Esophagus muscularis mucosa (tissue), 4 donors: ENCODE results near the gene MARK3. TPM values are rescaled to one million over a fixed set of nuclear protein-coding genes. Genes with fewer than 3 reads are reported as not detected.

Experiments used
- DNase-seq: peaks from one replicate; pipeline ENCODE4 v3.0.0-alpha.2; 2017; ENCODE audit errors: extremely low spot score
- H3K27ac ChIP-seq, 4 donors: fragments of 200-600 bp; sonication (generic); replicated peaks in 1 of 4; 1 replicate in 3 of 4; 2 replicates in 1 of 4; pipeline ENCODE4 v1.5.1; 2016 to 2019; ENCODE audit warnings: mild to moderate bottlenecking in 1 of 4
- H3K27me3 ChIP-seq, 4 donors: fragments of 200-600 bp; sonication (generic); one replicate each; pipeline versions ENCODE4 v1.5.1 to v1.6.0; 2016 to 2019
- H3K36me3 ChIP-seq, 4 donors: fragments of 200-600 bp; sonication (generic); one replicate each; pipeline ENCODE4 v1.5.1; 2016 to 2019
- H3K4me1 ChIP-seq, 4 donors: fragments of 200-600 bp; sonication (generic); one replicate each; pipeline ENCODE4 v1.5.1; 2016 to 2019
- H3K4me3 ChIP-seq, 4 donors: fragments of 200-600 bp; sonication (generic); 1 replicate in 2 of 4; 2 replicates in 2 of 4; pipeline ENCODE4 v1.5.1; 2016 to 2019; ENCODE audit warnings: mild to moderate bottlenecking in 4 of 4, moderate library complexity in 1 of 4
- H3K9me3 ChIP-seq, 4 donors: fragments of 200-600 bp; sonication (generic); 1 replicate in 3 of 4; 2 replicates in 1 of 4; pipeline ENCODE4 v1.5.1; 2016 to 2019
- EP300 ChIP-seq: sonication (generic); formaldehyde crosslinking; IDR thresholded peaks from one replicate; pipeline ENCODE4 v1.6.1; 2017; ENCODE audit warnings: antibody characterized with exemption
- POLR2A ChIP-seq: fragments of 450-650 bp; IDR thresholded peaks from one replicate; pipeline ENCODE4 v1.6.1; 2017; ENCODE audit warnings: antibody characterized with exemption, moderate library complexity, mild to moderate bottlenecking, low read depth
- POLR2AphosphoS5 ChIP-seq, 2 donors: sonication (generic); formaldehyde crosslinking; IDR thresholded peaks; one replicate each; pipeline ENCODE4 v1.6.1; 2017; ENCODE audit warnings: antibody characterized with exemption in 2 of 2
- WGBS: methylation state at CpG from one replicate; pipeline ENCODE4 v1.1.5; 2018; 5-methylcytosine and 5-hydroxymethylcytosine counted together
- intact Hi-C: fragments of 100-400 bp; cut with DNase I; formaldehyde crosslinking; loops from one replicate; pipeline ENCODE4 v1.15.1; 2023
- total RNA-seq, 4 donors: library from RNA; depleted of rRNA; stranded (reverse); fragments of >200 nt; gene quantifications; one replicate each; pipeline versions ENCODE4 v1.1.0 to v1.2.1, GENCODE V29; 2016
- TF ChIP-seq, protein P1 (sequence below), 3 experiments: fragments of 200-600 bp in 2 of 3; fragments of 450-650 bp in 1 of 3; sonication (generic) in 2 of 3; IDR thresholded peaks; one replicate each; pipeline ENCODE4 v1.5.1; 2017 to 2019; ENCODE audit warnings: antibody characterized with exemption in 3 of 3, mild to moderate bottlenecking in 2 of 3, moderate library complexity in 1 of 3

MARK3 gene
- total RNA-seq, 4 donors from 2014 or later = 57.4 to 78.1 (median 68.1) TPM

DNA sequence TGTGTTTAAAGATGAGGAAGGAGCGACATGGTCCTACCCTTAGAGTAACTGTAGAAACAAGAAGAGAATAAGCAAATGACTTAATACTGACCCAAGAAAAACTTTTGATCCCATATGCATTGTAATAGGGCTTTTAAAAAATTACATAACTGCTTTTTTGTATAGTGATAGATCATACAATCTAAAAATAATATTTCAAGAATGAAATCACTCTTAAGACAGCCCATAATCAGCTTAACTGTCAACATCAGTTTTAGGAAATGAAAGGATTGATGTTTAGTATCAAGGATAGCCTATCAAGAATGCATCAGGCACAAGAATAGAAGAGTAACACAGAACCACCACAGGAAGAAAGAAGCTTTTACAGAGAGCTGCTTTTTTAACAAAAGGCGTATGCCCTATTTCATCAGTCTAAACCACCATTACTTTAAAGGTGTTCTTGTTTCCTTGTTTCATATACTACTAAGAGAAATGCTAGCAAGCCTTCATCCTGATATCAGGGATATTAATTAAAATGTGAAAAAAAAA, 64.5 kb downstream of the MARK3 start:
- Histone ChIP-seq H3K27me3 (no peaks in the 10 kb centered on the region), H3K27ac (no peak overlapping the region), H3K36me3 (peaks cover 0 to 20% (median 4%) of the 10 kb centered on the region in 4 donors), H3K4me3 (no peak overlapping the region), H3K4me1 (peaks cover 4 to 37% (median 22%) of the 10 kb centered on the region in 4 donors), H3K9me3 (no peaks in the 10 kb centered on the region)
- 81% methylated on average over 2 of the region's 2 CpGs for WGBS
- TF ChIP-seq POLR2AphosphoS5 (IDR thresholded peaks at IDR 0.05) = no peak
- no peak for TF ChIP-seq EP300
- DNase-seq = no peak
- intact Hi-C loops = no loop called here

- no peaks in the 10 kb centered on the region for H3K27me3 ChIP-seq
- H3K4me3 ChIP-seq = no peak overlapping the region
- H3K27ac ChIP-seq = no peak overlapping the region
- WGBS = 71% methylated on average over 2 of the region's 2 CpGs
- peaks cover 0 to 20% (median 4%) of the 10 kb centered on the region in 4 donors for H3K36me3 ChIP-seq
- peaks cover 4 to 30% (median 20%) of the 10 kb centered on the region in 4 donors for H3K4me1 ChIP-seq
- DNase-seq = no peak
- TF ChIP-seq POLR2A = no peak
- TF ChIP-seq, protein P1, sequence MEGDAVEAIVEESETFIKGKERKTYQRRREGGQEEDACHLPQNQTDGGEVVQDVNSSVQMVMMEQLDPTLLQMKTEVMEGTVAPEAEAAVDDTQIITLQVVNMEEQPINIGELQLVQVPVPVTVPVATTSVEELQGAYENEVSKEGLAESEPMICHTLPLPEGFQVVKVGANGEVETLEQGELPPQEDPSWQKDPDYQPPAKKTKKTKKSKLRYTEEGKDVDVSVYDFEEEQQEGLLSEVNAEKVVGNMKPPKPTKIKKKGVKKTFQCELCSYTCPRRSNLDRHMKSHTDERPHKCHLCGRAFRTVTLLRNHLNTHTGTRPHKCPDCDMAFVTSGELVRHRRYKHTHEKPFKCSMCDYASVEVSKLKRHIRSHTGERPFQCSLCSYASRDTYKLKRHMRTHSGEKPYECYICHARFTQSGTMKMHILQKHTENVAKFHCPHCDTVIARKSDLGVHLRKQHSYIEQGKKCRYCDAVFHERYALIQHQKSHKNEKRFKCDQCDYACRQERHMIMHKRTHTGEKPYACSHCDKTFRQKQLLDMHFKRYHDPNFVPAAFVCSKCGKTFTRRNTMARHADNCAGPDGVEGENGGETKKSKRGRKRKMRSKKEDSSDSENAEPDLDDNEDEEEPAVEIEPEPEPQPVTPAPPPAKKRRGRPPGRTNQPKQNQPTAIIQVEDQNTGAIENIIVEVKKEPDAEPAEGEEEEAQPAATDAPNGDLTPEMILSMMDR (IDR thresholded peaks at IDR 0.05) = no peak
- TF ChIP-seq POLR2AphosphoS5 (IDR thresholded peaks at IDR 0.05) = no peak
- no peak for TF ChIP-seq EP300
- no peaks in the 10 kb centered on the region for H3K9me3 ChIP-seq
- intact Hi-C loops = no loop called here
These were observed 65.2 kb downstream of the MARK3 start for GRCh38 chr14:103450416-103450815.

- no peaks in the 10 kb centered on the region for H3K27me3 ChIP-seq
- no peak for DNase-seq
- no peaks in the 10 kb centered on the region for H3K9me3 ChIP-seq
- TF ChIP-seq, protein P1 (IDR thresholded peaks at IDR 0.05) = no peak
- TF ChIP-seq POLR2A = no peak
- no peak for TF ChIP-seq EP300
- TF ChIP-seq POLR2AphosphoS5 (IDR thresholded peaks at IDR 0.05) = no peak
- no peak overlapping the region for H3K27ac ChIP-seq
- peaks cover 0 to 22% (median 4%) of the 10 kb centered on the region in 4 donors for H3K36me3 ChIP-seq
- peaks cover 0 to 28% (median 14%) of the 10 kb centered on the region in 4 donors for H3K4me1 ChIP-seq
- H3K4me3 ChIP-seq = no peak overlapping the region
- intact Hi-C loops = no loop called here
These were observed 66.2 kb downstream of the MARK3 start for GRCh38 chr14:103451401-103451800.

DNA sequence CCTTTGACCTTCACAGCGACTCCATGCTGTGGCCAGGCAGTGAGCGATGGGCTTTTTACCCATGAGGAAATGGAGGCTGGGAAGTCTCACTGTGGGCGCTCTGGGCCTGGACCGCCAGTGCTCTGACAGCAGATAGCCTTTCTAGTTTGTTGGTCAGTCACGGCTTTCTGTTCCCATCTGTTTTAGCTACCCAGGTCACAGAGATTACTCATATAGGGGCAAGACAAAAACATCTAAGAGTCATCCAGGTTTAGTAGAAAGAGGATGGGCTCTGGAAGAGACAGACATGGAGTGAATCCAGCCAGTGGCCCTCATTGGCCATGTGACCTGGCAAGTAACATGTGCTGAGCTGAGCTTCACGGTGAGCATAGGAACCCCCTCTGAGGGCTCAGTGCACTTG, 68.6 kb downstream of the MARK3 start:
- Histone ChIP-seq H3K36me3 (peaks cover 0 to 35% (median 12%) of the 10 kb centered on the region in 4 donors), H3K4me3 (no peak overlapping the region), H3K27me3 (no peaks in the 10 kb centered on the region), H3K4me1 (peaks cover 0 to 16% (median 7%) of the 10 kb centered on the region in 4 donors), H3K27ac (no peak overlapping the region), H3K9me3 (no peaks in the 10 kb centered on the region)
- intact Hi-C loops = no loop called here
- 90% methylated on average over 6 of the region's 6 CpGs for WGBS
- TF ChIP-seq POLR2AphosphoS5 (IDR thresholded peaks at IDR 0.05) (no peak), POLR2A (no peak), EP300 (no peak)
- TF ChIP-seq, protein P1 (IDR thresholded peaks at IDR 0.05) = no peak
- DNase-seq = no peak

- intact Hi-C loops = no loop called here
- H3K36me3 ChIP-seq = peaks cover 0 to 47% (median 16%) of the 10 kb centered on the region in 4 donors
These were observed 71.1 kb downstream of the MARK3 start for GRCh38 chr14:103456167-103456835.

More at GRCh38 chr14:103456167-103456835, 71.1 kb downstream of the MARK3 start:
- Histone ChIP-seq H3K4me1 (peaks cover 0 to 9% (median 4%) of the 10 kb centered on the region in 4 donors), H3K27ac (no peak overlapping the region), H3K9me3 (no peaks in the 10 kb centered on the region), H3K27me3 (no peaks in the 10 kb centered on the region), H3K4me3 (no peak overlapping the region)
- no peak for DNase-seq
- 87% methylated on average over 4 of the region's 4 CpGs for WGBS
- TF ChIP-seq, protein P1 (IDR thresholded peaks at IDR 0.05) = no peak
- TF ChIP-seq POLR2A = no peak
- TF ChIP-seq EP300 = no peak
- TF ChIP-seq POLR2AphosphoS5 (IDR thresholded peaks at IDR 0.05) = no peak
